ENCODE results near the gene ALDH1L1. TPM values are rescaled to one million over a fixed set of nuclear protein-coding genes. Genes with fewer than 3 reads are reported as not detected.

Gene ALDH1L1
- polyA plus RNA-seq, 3 donors = not detected

GRCh38 chr3:126100634-126101301 lies 79.6 kb downstream of the ALDH1L1 start:
- no peaks in the 10 kb centered on the region for H3K79me2 ChIP-seq (ENCODE audit: insufficient read depth, low read length)
- intact Hi-C loops (cut with micrococcal nuclease) = no loop called here
- DNase-seq = no peak
- H3K4me2 ChIP-seq (replicated peaks; ENCODE audit: extremely low read depth, low read length, poor library complexity, severe bottlenecking) = no peak overlapping the region
- no peaks in the 10 kb centered on the region for H3K36me3 Mint-ChIP-seq
- H3K4me1 Mint-ChIP-seq = no peaks in the 10 kb centered on the region
- H3K36me3 ChIP-seq (replicated peaks in 1 of 2; ENCODE audit: control insufficient read depth in 1 of 2, insufficient read depth in 2 of 2, low read length in 2 of 2) = no peaks in the 10 kb centered on the region
- H2AFZ ChIP-seq (ENCODE audit: insufficient read depth, low read depth, low read length, poor library complexity, severe bottlenecking) = no peak overlapping the region
- no peak overlapping the region for H3K4me3 ChIP-seq (replicated peaks in 1 of 3; ENCODE audit: low read depth in 2 of 3, low read length in 3 of 3)
- H3K27me3 ChIP-seq (ENCODE audit: control insufficient read depth in 2 of 2, insufficient read depth in 2 of 2, low read length in 2 of 2) = no peaks in the 10 kb centered on the region
- H4K20me1 ChIP-seq (ENCODE audit: insufficient read depth, low read length) = no peaks in the 10 kb centered on the region
- H3K4me3 Mint-ChIP-seq = no peak overlapping the region
- peaks cover 0 to 6% (median 6%) of the 10 kb centered on the region in 3 donors for H3K27me3 Mint-ChIP-seq (ENCODE audit: low read depth in 3 of 3)
- no peaks in the 10 kb centered on the region for H3K4me1 ChIP-seq (ENCODE audit: control insufficient read depth in 1 of 2, insufficient read depth in 2 of 2, low read length in 2 of 2)
- peaks cover 11 to 28% (median 21%) of the 10 kb centered on the region in 7 donors for H3K9me3 Mint-ChIP-seq
- no peak overlapping the region for H3K27ac ChIP-seq (ENCODE audit: low read depth in 1 of 2, low read length in 2 of 2)
- H3K9me3 ChIP-seq (replicated peaks in 1 of 2; ENCODE audit: control insufficient read depth in 1 of 2, insufficient read depth in 1 of 2, low read length in 2 of 2) = peaks cover 17 to 32% of the 10 kb centered on the region in 2 donors
- WGBS (ENCODE audit: insufficient coverage) = 74% methylated on average over 18 of the region's 18 CpGs
- H3K27ac Mint-ChIP-seq = no peak overlapping the region
- no peak for TF ChIP-seq CTCF (IDR thresholded peaks at IDR 0.05)
- no peak overlapping the region for H3K9ac ChIP-seq (ENCODE audit: insufficient read depth, low read length, poor library complexity, severe bottlenecking)

- Histone ChIP-seq H2AFZ (ENCODE audit: insufficient read depth, low read depth, low read length, poor library complexity, severe bottlenecking) (no peak overlapping the region), H3K27ac (ENCODE audit: low read depth in 1 of 2, low read length in 2 of 2) (no peak overlapping the region), H3K9me3 (replicated peaks in 1 of 2; ENCODE audit: control insufficient read depth in 1 of 2, insufficient read depth in 1 of 2, low read length in 2 of 2) (peaks cover 20 to 32% of the 10 kb centered on the region in 2 donors), H3K27me3 (ENCODE audit: control insufficient read depth in 2 of 2, insufficient read depth in 2 of 2, low read length in 2 of 2) (no peaks in the 10 kb centered on the region), H3K4me3 (replicated peaks in 1 of 3; ENCODE audit: low read depth in 2 of 3, low read length in 3 of 3) (no peak overlapping the region), H3K9ac (ENCODE audit: insufficient read depth, low read length, poor library complexity, severe bottlenecking) (no peak overlapping the region), H3K36me3 (replicated peaks in 1 of 2; ENCODE audit: control insufficient read depth in 1 of 2, insufficient read depth in 2 of 2, low read length in 2 of 2) (no peaks in the 10 kb centered on the region), H3K4me2 (replicated peaks; ENCODE audit: extremely low read depth, low read length, poor library complexity, severe bottlenecking) (no peak overlapping the region), H3K4me1 (ENCODE audit: control insufficient read depth in 1 of 2, insufficient read depth in 2 of 2, low read length in 2 of 2) (no peaks in the 10 kb centered on the region), H3K79me2 (ENCODE audit: insufficient read depth, low read length) (no peaks in the 10 kb centered on the region), H4K20me1 (ENCODE audit: insufficient read depth, low read length) (no peaks in the 10 kb centered on the region)
- Mint-ChIP-seq H3K27me3 (ENCODE audit: low read depth in 3 of 3) (peaks cover 0 to 6% (median 4%) of the 10 kb centered on the region in 3 donors), H3K9me3 (peaks cover 15 to 31% (median 25%) of the 10 kb centered on the region in 7 donors), H3K4me3 (no peak overlapping the region), H3K36me3 (no peaks in the 10 kb centered on the region), H3K4me1 (no peaks in the 10 kb centered on the region), H3K27ac (no peak overlapping the region)
- DNase-seq = no peak
- WGBS (ENCODE audit: insufficient coverage) = 90% methylated on average over 2 of the region's 4 CpGs
- intact Hi-C loops (cut with micrococcal nuclease) = no loop called here
- no peak for TF ChIP-seq CTCF (IDR thresholded peaks at IDR 0.05)
Measured at GRCh38 chr3:126100269-126100633, 80.1 kb downstream of the ALDH1L1 start.
